Neutrophil (primary cell): ENCODE results near the gene TFR2.
A peak's percentile ranks its signal among the peaks of the same experiment; 100 is the strongest.

Source experiments
- H3K27ac ChIP-seq: fragments of 200-600 bp; sonication (generic); 2 replicates; pipeline ENCODE4 v1.5.1; 2016; ENCODE audit warnings: mild to moderate bottlenecking, moderate library complexity
- H3K27me3 ChIP-seq: fragments of 200-600 bp; sonication (generic); 2 replicates; pipeline ENCODE4 v1.6.0; 2016; ENCODE audit warnings: mild to moderate bottlenecking
- H3K36me3 ChIP-seq: fragments of 200-600 bp; sonication (generic); 2 replicates; pipeline ENCODE4 v1.5.1; 2017
- H3K4me1 ChIP-seq, 2 experiments: fragments of 200-600 bp in 1 of 2; sonication (generic) in 1 of 2; 1 replicate in 1 of 2; 2 replicates in 1 of 2; pipeline versions ENCODE4 v1.5.1 to v1.6.1; 2013 to 2016; ENCODE audit warnings: low read depth in 1 of 2, low read length in 1 of 2, mild to moderate bottlenecking in 1 of 2, moderate library complexity in 1 of 2; ENCODE audit not compliant: control insufficient read depth in 1 of 2, insufficient read depth in 1 of 2
- H3K4me3 ChIP-seq, 2 experiments: fragments of 200-600 bp in 1 of 2; sonication (generic) in 1 of 2; 1 replicate in 1 of 2; 2 replicates in 1 of 2; pipeline ENCODE4 v1.5.1; 2013 to 2016; ENCODE audit warnings: low read depth in 1 of 2, low read length in 1 of 2, mild to moderate bottlenecking in 1 of 2, moderate library complexity in 1 of 2
- H3K9me3 ChIP-seq: fragments of 200-600 bp; sonication (generic); 2 replicates; pipeline ENCODE4 v1.5.1; 2016
- CTCF ChIP-seq: fragments of 200-600 bp; sonication (generic); IDR thresholded peaks from 2 replicates; pipeline ENCODE4 v1.5.1; 2016; ENCODE audit warnings: antibody characterized with exemption

The TFR2 gene

GRCh38 chr7:100582650-100583049 lies 58.7 kb downstream of the TFR2 start:
- Histone ChIP-seq H3K9me3 (no peaks in the 10 kb centered on the region), H3K27ac (peak overlapping the region; percentile 95), H3K36me3 (peaks cover 50% of the 10 kb centered on the region), H3K4me3 (peak overlapping the region; percentile 85 to 87), H3K27me3 (no peaks in the 10 kb centered on the region), H3K4me1 (peaks cover 30 to 50% of the 10 kb centered on the region in 2 experiments)
- TF ChIP-seq CTCF: no peak

- Histone ChIP-seq H3K36me3 (peaks cover 55% of the 10 kb centered on the region), H3K9me3 (no peaks in the 10 kb centered on the region), H3K4me1 (peaks cover 26 to 45% of the 10 kb centered on the region in 2 experiments), H3K4me3 (peak overlapping the region; percentile 85 to 87), H3K27me3 (no peaks in the 10 kb centered on the region), H3K27ac (peak overlapping the region; percentile 95)
- TF ChIP-seq CTCF: no peak
Observed at GRCh38 chr7:100582041-100582579, 59.2 kb downstream of the TFR2 start.

- TF ChIP-seq CTCF: no peak
- H3K27ac ChIP-seq: peak overlapping the region; percentile 15
Observed at GRCh38 chr7:100580466-100581283, 60.7 kb downstream of the TFR2 start.

GRCh38 chr7:100578246-100579183 lies 62.8 kb downstream of the TFR2 start:
- H3K4me1 ChIP-seq: peaks cover 17 to 21% of the 10 kb centered on the region in 2 experiments
- no peaks in the 10 kb centered on the region for H3K9me3 ChIP-seq
- H3K36me3 ChIP-seq: peaks cover 91% of the 10 kb centered on the region
- H3K27me3 ChIP-seq: no peaks in the 10 kb centered on the region
- no peak overlapping the region for H3K27ac ChIP-seq
- TF ChIP-seq CTCF: no peak
- no peak overlapping the region for H3K4me3 ChIP-seq

More at GRCh38 chr7:100580466-100581283, 60.7 kb downstream of the TFR2 start:
- Histone ChIP-seq H3K36me3 (peaks cover 69% of the 10 kb centered on the region), H3K9me3 (no peaks in the 10 kb centered on the region), H3K4me1 (peaks cover 21 to 38% of the 10 kb centered on the region in 2 experiments), H3K27me3 (no peaks in the 10 kb centered on the region), H3K4me3 (no peak overlapping the region)

- no peak for TF ChIP-seq CTCF
- H3K27me3 ChIP-seq: peaks cover 9% of the 10 kb centered on the region
- H3K27ac ChIP-seq: no peak overlapping the region
- H3K36me3 ChIP-seq: peaks cover 100% of the 10 kb centered on the region
- no peak overlapping the region for H3K4me3 ChIP-seq
- H3K4me1 ChIP-seq: peaks cover 7 to 11% of the 10 kb centered on the region in 2 experiments
- H3K9me3 ChIP-seq: no peaks in the 10 kb centered on the region
Observed at GRCh38 chr7:100577507-100577906, 63.8 kb downstream of the TFR2 start.
